GM23338 (cell line): ENCODE results near the gene ZCCHC2.

ENCODE experiments used
- CREB1 ChIP-seq: fragments of 250-450 bp; sonication (Bioruptor Pico); IDR thresholded peaks from 2 replicates; pipeline ENCODE4 v1.5.0; 2020; ENCODE audit warnings: low read depth, mild to moderate bottlenecking, moderate library complexity
- ETS1 ChIP-seq: IDR thresholded peaks from 2 replicates; pipeline ENCODE4 v1.6.1; 2016; ENCODE audit warnings: antibody characterized with exemption
- EZH2 ChIP-seq: fragments of 200-600 bp; sonication (generic); IDR thresholded peaks from one replicate; pipeline ENCODE4 v1.8.0; 2017; ENCODE audit warnings: antibody characterized with exemption, mild to moderate bottlenecking, low read depth; ENCODE audit not compliant: unreplicated experiment
- EZH2phosphoT487 ChIP-seq: fragments of 200-600 bp; sonication (generic); IDR thresholded peaks from one replicate; pipeline ENCODE4 v1.8.1; 2018; ENCODE audit warnings: antibody characterized with exemption; ENCODE audit not compliant: unreplicated experiment
- JUNB ChIP-seq: IDR thresholded peaks from one replicate; pipeline ENCODE4 v1.6.1; 2016; ENCODE audit warnings: antibody characterized with exemption; ENCODE audit not compliant: unreplicated experiment
- NANOG ChIP-seq: IDR thresholded peaks from 2 replicates; pipeline ENCODE4 v1.6.1; 2016; ENCODE audit warnings: antibody characterized with exemption, borderline replicate concordance
- POLR2AphosphoS5 ChIP-seq: IDR thresholded peaks from 2 replicates; pipeline ENCODE4 v1.6.1; 2016; ENCODE audit warnings: antibody characterized with exemption, low read depth
- STAT1 ChIP-seq: IDR thresholded peaks from one replicate; pipeline ENCODE4 v1.6.1; 2016; ENCODE audit warnings: antibody characterized with exemption; ENCODE audit not compliant: unreplicated experiment
- ZNF114 ChIP-seq: fragments of 250-450 bp; sonication (Bioruptor Pico); IDR thresholded peaks from 2 replicates; pipeline ENCODE4 v1.5.0; 2020; ENCODE audit warnings: mild to moderate bottlenecking, moderate library complexity
- ZNF331 ChIP-seq: fragments of 250-450 bp; sonication (Bioruptor Pico); IDR thresholded peaks from 2 replicates; pipeline ENCODE4 v1.5.0; 2020; ENCODE audit warnings: low read depth, mild to moderate bottlenecking, moderate library complexity
- TF ChIP-seq, protein P1 (sequence below), 2 experiments: fragments of 200-600 bp in 1 of 2; sonication (generic) in 1 of 2; conservative IDR thresholded peaks; 2 replicates each; pipeline versions ENCODE4 v1.5.1 to v1.6.1; 2016 to 2017; ENCODE audit warnings: antibody characterized with exemption in 2 of 2, low read depth in 2 of 2, mild to moderate bottlenecking in 2 of 2, moderate library complexity in 1 of 2
- TF ChIP-seq, protein P2 (sequence below): IDR thresholded peaks from one replicate; pipeline ENCODE4 v1.6.1; 2018; ENCODE audit warnings: antibody characterized with exemption; ENCODE audit not compliant: unreplicated experiment

DNA sequence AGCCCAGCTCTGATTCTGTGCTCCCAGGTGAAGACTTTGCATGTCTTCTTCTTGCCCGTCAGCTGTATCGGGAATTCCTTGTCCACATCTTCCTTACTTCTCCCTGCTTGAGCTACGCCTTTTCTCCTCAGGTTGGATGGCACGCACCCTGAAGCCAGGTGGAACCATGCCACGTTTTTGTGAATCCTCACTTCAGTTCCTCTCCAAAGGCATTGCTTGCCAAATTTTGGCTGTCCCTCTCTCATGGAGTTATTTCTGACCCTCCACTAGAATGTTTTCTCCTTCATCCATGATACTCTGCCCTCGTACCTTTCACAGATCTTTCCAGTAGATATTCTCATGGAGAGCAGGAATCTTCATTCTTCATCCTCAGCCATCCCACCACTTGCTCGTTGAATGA is 20.2 kb downstream of the ZCCHC2 start:
- no peak for TF ChIP-seq EZH2
- TF ChIP-seq, protein P1, sequence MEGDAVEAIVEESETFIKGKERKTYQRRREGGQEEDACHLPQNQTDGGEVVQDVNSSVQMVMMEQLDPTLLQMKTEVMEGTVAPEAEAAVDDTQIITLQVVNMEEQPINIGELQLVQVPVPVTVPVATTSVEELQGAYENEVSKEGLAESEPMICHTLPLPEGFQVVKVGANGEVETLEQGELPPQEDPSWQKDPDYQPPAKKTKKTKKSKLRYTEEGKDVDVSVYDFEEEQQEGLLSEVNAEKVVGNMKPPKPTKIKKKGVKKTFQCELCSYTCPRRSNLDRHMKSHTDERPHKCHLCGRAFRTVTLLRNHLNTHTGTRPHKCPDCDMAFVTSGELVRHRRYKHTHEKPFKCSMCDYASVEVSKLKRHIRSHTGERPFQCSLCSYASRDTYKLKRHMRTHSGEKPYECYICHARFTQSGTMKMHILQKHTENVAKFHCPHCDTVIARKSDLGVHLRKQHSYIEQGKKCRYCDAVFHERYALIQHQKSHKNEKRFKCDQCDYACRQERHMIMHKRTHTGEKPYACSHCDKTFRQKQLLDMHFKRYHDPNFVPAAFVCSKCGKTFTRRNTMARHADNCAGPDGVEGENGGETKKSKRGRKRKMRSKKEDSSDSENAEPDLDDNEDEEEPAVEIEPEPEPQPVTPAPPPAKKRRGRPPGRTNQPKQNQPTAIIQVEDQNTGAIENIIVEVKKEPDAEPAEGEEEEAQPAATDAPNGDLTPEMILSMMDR (conservative IDR thresholded peaks at IDR 0.05; ENCODE audit: low read depth in 2 of 2) = no peak
- no peak for TF ChIP-seq ZNF331
- TF ChIP-seq POLR2AphosphoS5 = no peak
- no peak for TF ChIP-seq EZH2phosphoT487
- no peak for TF ChIP-seq STAT1
- TF ChIP-seq, protein P2, sequence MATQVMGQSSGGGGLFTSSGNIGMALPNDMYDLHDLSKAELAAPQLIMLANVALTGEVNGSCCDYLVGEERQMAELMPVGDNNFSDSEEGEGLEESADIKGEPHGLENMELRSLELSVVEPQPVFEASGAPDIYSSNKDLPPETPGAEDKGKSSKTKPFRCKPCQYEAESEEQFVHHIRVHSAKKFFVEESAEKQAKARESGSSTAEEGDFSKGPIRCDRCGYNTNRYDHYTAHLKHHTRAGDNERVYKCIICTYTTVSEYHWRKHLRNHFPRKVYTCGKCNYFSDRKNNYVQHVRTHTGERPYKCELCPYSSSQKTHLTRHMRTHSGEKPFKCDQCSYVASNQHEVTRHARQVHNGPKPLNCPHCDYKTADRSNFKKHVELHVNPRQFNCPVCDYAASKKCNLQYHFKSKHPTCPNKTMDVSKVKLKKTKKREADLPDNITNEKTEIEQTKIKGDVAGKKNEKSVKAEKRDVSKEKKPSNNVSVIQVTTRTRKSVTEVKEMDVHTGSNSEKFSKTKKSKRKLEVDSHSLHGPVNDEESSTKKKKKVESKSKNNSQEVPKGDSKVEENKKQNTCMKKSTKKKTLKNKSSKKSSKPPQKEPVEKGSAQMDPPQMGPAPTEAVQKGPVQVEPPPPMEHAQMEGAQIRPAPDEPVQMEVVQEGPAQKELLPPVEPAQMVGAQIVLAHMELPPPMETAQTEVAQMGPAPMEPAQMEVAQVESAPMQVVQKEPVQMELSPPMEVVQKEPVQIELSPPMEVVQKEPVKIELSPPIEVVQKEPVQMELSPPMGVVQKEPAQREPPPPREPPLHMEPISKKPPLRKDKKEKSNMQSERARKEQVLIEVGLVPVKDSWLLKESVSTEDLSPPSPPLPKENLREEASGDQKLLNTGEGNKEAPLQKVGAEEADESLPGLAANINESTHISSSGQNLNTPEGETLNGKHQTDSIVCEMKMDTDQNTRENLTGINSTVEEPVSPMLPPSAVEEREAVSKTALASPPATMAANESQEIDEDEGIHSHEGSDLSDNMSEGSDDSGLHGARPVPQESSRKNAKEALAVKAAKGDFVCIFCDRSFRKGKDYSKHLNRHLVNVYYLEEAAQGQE = no peak
- TF ChIP-seq ETS1 = no peak
- TF ChIP-seq JUNB = no peak
- TF ChIP-seq CREB1 (CRISPR knock-in tag) = no peak
- no peak for TF ChIP-seq NANOG
- TF ChIP-seq ZNF114 (CRISPR knock-in tag) = no peak
